Kidney tubule cell (primary cell): ENCODE measurements around the gene PRKN.

ENCODE experiments used
- DNase-seq: peaks from one replicate; pipeline ENCODE4 v3.0.0-alpha.2; 2018; ENCODE audit warnings: low spot score

PRKN gene

GRCh38 chr6:161377116-161377515 is 1350.5 kb downstream of the PRKN start:
- DNase-seq: no peak

DNA sequence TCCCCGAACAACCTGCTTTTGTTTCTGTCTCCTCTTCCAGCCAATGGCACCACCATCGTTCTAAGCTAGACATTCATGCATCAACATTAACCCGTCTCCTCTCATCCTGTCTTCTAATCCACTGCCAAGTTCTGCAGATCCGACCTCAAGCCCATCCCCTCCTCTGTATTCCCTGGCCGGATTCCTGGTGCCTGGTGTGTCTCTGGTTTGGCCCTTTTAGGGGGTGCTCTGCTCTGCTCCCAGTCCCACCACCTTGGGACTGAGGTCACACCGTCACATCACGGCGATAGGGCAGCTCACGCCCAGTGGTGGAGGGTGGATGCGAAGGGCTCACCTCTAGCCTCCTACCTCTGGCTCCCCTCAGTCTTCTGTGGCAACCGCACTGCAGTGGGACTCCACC is 1351.2 kb downstream of the PRKN start:
- no peak for DNase-seq

DNA sequence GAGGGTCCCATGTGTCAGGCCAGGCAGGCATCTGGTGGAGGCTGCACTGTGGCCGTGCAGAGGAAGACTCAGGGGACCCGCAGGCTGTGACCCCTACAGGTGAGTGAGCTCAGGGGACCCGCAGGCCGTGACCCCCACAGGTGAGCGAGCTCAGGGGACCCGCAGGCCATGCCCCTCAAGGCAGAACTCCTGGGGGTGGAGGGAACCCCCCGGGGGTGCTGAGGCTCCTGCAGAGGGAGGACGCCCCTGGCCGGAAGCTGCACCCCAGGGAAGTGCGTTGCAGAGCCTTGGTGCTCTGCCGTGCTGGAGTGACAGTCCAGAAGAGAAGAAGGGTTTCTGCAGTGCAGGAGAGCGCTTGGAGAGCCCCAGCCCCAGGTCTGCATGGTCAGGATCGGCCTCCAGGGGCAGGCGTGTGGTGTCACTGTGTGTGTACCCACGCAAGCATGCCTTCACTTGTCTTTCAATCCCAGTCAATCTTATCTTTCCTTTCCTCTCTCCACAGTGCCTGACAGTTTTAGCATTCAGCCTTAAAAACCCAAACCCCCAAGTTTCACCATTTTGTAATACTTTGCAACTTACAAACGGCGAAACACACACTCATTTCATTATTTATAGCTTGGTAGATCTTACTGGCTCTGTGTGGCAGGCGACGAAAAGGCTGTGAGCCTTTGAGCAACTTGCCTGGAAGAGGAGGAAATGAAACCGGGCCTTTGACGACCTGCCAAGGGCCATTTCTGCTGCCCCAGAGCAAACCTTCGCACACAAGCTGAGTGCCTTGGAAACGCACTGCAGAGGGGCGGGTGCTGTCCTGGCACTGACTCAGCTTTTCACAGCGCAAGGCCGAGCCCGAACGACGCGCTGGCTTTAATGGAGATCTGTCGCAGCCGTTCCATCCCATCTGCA is 1352.3 kb downstream of the PRKN start:
- DNase-seq: peak; percentile 48

DNA sequence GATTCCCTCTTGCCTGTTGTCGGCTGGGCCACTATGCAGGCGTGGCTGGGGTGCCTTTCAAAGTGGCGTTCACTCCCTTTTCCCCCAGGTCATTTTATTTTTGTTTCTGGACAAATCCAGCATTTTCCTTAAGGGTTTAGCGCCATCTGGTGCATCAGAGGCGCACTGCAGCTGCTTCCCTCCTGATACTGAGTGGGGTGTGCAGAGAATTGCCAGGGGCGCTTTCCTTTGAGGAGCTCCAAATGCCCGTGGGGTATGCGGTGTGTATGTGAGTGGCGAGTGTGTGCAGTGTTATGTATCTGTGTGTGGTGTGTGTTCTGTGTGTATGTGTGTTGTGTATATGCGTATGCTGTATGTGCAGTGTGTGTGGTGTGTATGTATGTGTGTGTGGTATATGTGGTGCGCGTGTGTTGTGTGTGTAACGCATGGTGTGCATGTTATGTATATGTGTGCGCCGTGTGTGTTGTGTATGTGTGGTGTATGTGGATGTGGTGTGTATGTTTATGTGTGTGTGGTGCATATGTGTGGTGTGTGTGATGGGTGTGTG is 1353.6 kb downstream of the PRKN start:
- peak; percentile 63 for DNase-seq

DNA sequence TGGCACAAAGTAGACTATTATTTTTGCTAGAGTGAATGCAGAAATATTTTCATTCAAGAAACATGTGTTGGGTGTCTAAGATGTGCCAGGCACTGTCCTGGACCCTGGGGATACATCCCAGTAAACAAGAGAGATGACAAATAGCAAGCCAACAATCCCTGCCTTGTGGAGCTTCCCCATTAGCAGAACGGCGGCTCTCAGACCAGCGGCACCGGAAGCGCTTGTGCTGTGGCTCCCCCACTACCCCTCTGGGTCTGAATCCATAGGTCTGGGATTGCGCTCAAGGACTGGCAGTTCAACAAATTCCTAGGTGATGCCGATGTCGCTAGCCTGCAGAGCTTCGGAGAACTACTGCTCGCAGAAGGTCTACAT is 1355.2 kb downstream of the PRKN start:
- no peak for DNase-seq

DNA sequence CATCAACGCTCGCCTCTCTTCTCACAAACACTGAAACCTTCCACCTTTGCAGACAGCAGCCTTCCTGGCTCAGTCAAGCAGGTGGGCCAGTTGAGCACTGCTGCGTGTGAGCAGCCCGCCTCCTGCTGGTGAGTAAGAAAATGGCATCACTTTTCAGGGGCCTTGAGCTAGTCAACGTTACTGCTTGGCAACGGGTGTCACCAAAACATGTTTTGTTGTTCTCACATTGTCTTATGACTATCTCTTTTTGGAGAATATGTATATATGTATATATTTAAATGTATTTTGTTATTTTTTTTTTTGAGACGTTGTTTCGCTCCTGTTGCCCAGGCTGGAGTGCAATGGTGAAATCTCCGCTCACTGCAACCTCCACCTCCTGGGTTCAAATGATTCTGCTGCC is 1356.7 kb downstream of the PRKN start:
- DNase-seq: peak; percentile 85

- DNase-seq: peak; percentile 94
Observed at GRCh38 chr6:161369339-161369738, 1358.2 kb downstream of the PRKN start.

- no peak for DNase-seq
Observed at GRCh38 chr6:161368514-161368913, 1359.1 kb downstream of the PRKN start.

DNA sequence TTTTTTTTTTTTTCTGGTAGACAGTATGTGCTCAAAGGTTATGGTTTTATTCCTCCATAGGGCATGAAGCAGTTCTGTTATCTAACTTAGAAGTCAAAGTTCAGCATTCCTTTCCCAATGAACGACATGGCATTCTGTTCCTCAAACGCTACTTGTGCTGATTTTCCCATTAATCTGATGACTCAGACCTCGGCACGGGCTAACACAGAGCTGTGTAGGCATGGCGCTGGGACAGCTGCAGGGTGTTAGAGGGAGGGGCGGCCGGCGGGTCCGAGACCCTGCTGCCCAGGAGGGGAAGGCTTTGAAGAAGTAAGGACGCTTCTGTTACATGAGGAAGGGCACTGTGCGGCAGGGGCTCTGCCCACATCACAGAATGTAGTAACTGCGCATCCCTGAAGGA is 1360.1 kb downstream of the PRKN start:
- peak; percentile 6 for DNase-seq

DNA sequence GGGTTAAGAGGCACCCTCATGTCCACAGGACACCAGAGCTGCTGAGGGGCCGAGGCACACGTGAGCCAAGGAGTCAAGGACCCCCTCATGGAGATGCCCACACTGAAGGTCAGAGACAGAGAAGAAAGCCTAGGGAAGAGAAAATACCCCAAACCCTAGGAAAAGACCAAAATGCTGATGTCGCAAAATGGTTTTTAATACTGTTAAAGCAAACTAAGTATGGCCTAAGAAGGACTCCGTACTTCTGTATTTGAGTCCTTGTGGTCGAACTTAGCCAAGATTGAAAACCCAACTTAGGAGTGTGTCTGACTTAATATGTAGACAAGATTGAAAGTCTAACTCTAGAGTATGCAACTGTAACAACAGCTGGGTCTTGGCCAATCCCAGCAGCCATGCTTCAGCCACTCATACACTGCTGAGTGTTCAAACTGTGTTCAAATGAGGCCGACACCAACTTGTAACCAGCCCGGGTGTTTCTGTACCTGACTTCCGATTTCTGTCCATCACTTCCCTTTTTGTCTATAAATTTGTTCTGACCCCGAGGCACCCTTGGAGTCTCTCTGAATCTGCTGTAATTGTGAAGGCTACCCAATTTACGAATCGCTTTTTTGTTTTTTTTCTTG is 1361.2 kb downstream of the PRKN start:
- DNase-seq: no peak

DNA sequence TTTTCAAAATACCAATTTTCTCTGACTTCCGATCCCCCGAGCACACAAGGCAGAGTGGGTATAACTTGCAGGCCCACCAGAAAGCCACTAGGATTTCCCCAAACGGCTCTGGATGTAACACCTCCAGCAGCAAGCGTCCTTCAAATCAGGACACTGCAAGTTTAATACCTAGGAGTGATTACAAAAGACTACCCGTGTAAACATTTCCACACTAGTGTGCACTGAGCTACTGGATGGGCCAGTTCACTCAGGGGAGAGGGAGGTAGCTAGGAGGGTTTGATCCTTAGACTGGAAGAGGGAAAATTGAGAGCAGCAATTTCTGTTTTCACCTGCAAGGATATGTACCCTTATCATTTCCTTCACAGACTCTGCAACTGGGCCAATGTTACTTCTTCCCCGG is 1361.9 kb downstream of the PRKN start:
- no peak for DNase-seq

DNA sequence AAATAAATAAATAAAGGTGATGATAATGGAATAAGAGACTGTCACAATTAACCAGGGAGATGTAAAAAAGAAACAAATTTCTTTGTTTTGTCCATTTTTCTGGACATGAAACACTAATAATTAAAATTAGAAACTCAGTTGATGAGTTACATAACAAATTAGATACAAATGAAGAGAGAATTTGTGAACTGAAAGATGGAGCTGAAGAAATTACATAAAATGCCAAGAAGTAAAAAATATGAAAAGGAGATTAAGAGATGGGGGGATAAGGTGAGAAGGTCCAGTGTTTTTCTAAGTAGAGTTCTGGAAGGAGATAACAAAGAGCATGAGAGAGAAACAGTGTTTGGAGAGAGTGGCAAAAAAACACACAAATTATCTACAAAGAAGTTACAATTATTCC is 1364.3 kb downstream of the PRKN start:
- DNase-seq: no peak

GRCh38 chr6:161362266-161362665 is 1365.3 kb downstream of the PRKN start:
- DNase-seq: no peak

GRCh38 chr6:161361529-161361928 is 1366.0 kb downstream of the PRKN start:
- DNase-seq: no peak

DNA sequence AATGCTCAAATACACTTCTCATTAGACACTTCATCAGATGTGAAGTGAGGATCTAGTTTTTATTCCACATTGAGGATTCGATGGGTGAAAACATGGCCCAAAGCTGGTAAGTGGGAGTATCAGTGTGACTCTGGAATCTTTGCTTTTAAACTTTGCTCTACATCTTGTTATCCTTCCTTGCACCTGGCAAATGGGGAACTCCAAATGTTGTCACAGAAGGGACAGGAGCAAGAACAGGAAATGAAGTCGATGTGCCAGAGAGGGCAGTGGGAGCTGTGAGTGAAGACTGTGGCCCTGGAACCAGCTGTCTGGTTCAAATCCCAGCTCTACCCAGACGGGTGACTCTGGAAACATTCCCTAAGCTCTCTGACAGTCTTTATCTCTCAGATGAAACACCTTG is 1367.0 kb downstream of the PRKN start:
- peak; percentile 6 for DNase-seq

DNA sequence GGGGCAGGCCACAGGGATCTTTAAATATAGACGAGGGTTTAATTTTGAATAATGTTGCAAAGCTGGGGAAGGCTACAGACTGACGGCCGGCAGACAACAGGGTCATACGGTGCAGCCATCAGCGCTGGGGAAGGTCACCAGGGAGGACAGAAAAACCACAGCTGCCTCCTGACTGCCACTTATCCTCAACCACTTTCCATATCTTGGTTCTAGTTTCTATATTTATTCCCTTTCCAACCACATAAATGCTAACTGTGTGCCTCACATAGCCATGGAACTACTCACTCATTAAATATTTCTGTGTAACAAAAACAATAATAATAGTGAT is 1368.0 kb downstream of the PRKN start:
- DNase-seq: no peak

DNA sequence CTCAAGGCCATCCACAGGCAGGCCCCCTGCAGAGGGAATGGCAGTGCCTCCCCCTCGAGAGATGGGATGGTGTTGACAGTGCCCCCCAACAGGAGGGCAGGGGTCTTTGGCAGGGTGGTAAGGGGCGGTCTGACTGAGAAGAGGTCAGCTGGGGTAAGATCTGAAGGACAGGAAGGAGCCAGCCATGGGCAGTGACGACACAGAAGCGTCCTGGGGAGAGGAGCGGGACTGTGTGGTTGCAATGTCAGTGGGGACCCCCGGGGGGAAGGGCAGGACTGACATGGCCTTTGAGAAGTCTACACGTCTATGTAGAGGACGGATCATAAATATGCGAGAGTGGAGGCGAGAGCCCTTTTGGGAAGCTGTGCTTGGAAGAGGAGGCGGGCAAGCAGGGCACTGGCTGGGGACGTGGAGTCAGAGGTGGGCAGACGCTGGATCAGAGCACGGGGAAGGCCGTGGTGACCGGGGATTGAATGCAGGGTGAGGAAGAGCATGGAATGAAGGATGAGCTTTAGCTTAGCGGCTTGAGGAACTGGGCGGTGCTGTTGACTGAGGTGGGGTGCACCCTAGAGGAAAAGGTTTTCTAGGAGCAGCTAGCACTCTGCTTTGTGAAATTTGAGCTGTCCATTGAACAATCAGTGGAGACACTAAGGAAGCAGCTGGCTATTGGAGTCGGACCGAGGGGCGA is 1371.3 kb downstream of the PRKN start:
- DNase-seq: no peak

GRCh38 chr6:161355696-161356095 is 1371.9 kb downstream of the PRKN start:
- DNase-seq: no peak

- DNase-seq: no peak
Observed at GRCh38 chr6:161354956-161355355, 1372.6 kb downstream of the PRKN start.

GRCh38 chr6:161354276-161354840 is 1373.2 kb downstream of the PRKN start:
- DNase-seq: no peak

- DNase-seq: peak; percentile 48
Observed at GRCh38 chr6:161353208-161353613, 1374.4 kb downstream of the PRKN start.

GRCh38 chr6:161351858-161352257 is 1375.7 kb downstream of the PRKN start:
- DNase-seq: no peak

DNA sequence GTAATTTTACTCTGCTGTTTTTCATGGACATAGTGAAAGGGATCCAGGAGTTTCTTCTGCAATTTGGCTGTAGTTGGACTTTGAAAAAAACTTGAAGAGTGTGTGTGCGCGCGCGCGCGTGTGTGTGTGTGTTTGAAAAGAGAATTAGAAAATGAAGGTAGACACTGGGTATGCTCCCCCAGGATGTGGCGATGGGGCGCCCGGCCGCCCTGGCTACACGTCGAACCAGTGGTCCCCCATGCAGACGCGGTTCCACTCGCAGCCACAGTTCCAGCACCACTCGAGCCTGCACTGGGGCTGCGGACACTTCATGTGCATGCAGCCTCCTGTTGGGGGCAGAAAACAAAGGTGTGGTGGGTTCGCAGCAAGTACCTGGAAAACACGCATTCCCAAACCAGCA is 1377.7 kb downstream of the PRKN start:
- no peak for DNase-seq
